Adrenal gland (tissue), 12 donors: ENCODE measurements around the gene HIC2. TPM values are rescaled to one million over a fixed set of nuclear protein-coding genes. Genes with fewer than 3 reads are reported as not detected.

Source experiments
- DNase-seq, 7 donors: peaks; one replicate each; pipeline ENCODE4 v3.0.0-alpha.2; 2019 to 2020
- H3K27ac ChIP-seq, 5 donors: fragments of 200-600 bp; sonication (generic) in 4 of 5; 1 replicate in 3 of 5; 2 replicates in 2 of 5; pipeline versions ENCODE4 v1.5.1 to v1.8.0; 2016 to 2020; ENCODE audit warnings: mild to moderate bottlenecking in 1 of 5
- H3K27me3 ChIP-seq: fragments of 200-600 bp; 2 replicates; pipeline ENCODE4 v1.8.0; 2021
- H3K36me3 ChIP-seq, 2 donors: fragments of 200-600 bp; replicated peaks in 1 of 2; 1 replicate in 1 of 2; 2 replicates in 1 of 2; pipeline versions ENCODE4 v1.5.1 to v1.8.0; 2018 to 2022
- H3K4me1 ChIP-seq, 2 donors: fragments of 200-600 bp; replicated peaks in 1 of 2; 1 replicate in 1 of 2; 2 replicates in 1 of 2; pipeline versions ENCODE4 v1.5.1 to v1.8.0; 2018 to 2021
- H3K4me3 ChIP-seq, 4 donors: fragments of 200-600 bp; sonication (generic) in 3 of 4; one replicate each; pipeline ENCODE4 v1.5.1; 2016 to 2018
- H3K9me3 ChIP-seq, 3 donors: fragments of 200-600 bp; sonication (generic) in 1 of 3; replicated peaks in 1 of 3; 1 replicate in 2 of 3; 2 replicates in 1 of 3; pipeline versions ENCODE4 v1.5.1 to v1.8.0; 2016 to 2021
- POLR2A ChIP-seq, 2 donors: fragments of 450-650 bp; IDR thresholded peaks; one replicate each; pipeline ENCODE4 v1.6.1; 2017; ENCODE audit warnings: antibody characterized with exemption in 2 of 2, mild to moderate bottlenecking in 2 of 2, moderate library complexity in 1 of 2
- WGBS, 4 donors: extraction: QIAGEN DNeasy Blood & Tissue Kit in 2 of 4; methylation state at CpG; one replicate each; pipeline versions ENCODE4 v1.1.5 to v1.1.7; 2013 to 2017; 5-methylcytosine and 5-hydroxymethylcytosine counted together
- intact Hi-C, 2 donors: fragments of 100-400 bp; cut with DNase I; formaldehyde crosslinking; loops; one replicate each; pipeline versions ENCODE4 v1.14.1 to v1.15.0; 2022 to 2023
- polyA plus RNA-seq, 3 donors: library from polyadenylated mRNA; stranded (reverse); fragments of 200-250 nt in 2 of 3; fragments of 350-450 nt in 1 of 3; fragmentation: Illumina TruSeq in 1 of 3; extraction: RNeasy Lipid Tissue Mini Kit (QIAGEN cat#74804) in 1 of 3; gene quantifications; one replicate each; pipeline ENCODE4 v1.2.3, GENCODE V29; 2013 to 2014
- total RNA-seq, 9 donors: library from RNA; depleted of rRNA in 4 of 9; stranded (reverse); fragments of >200 nt in 4 of 9; fragments of 120-200 nt in 1 of 9; fragmentation: NEBNext Ultra II Directional in 1 of 9; extraction: Animal tissue kit (Norgen Biotek cat#: 25700) in 1 of 9; gene quantifications; one replicate each; pipeline versions ENCODE4 v1.1.0 to v1.2.4, GENCODE V29; 2013 to 2023
- TF ChIP-seq, protein P1 (sequence below), 6 experiments: fragments of 450-650 bp in 4 of 6; fragments of 200-600 bp in 2 of 6; sonication (generic) in 1 of 6; IDR thresholded peaks; 1 replicate in 5 of 6; 2 replicates in 1 of 6; pipeline versions ENCODE4 v1.5.1 to v1.8.0; 2016 to 2021; ENCODE audit warnings: antibody characterized with exemption in 6 of 6, mild to moderate bottlenecking in 2 of 6, moderate library complexity in 1 of 6
- donor health status: healthy with polysubstance abuse.
- donor health status: Bipolar disorder and iron deficiency.
- donor health status: DM: yes; HTN: yes; CAD: no.
- donor health status: DM: no; HTN: no; CAD: no.
- donor health status: DM: no; HTN: no; CAD: no.
- donor health status: DM: yes; HTN: yes; CAD: no.

The HIC2 gene
- total and polyA plus RNA-seq, 12 donors: 0.57 to 7.9 (median 2.5) TPM

DNA sequence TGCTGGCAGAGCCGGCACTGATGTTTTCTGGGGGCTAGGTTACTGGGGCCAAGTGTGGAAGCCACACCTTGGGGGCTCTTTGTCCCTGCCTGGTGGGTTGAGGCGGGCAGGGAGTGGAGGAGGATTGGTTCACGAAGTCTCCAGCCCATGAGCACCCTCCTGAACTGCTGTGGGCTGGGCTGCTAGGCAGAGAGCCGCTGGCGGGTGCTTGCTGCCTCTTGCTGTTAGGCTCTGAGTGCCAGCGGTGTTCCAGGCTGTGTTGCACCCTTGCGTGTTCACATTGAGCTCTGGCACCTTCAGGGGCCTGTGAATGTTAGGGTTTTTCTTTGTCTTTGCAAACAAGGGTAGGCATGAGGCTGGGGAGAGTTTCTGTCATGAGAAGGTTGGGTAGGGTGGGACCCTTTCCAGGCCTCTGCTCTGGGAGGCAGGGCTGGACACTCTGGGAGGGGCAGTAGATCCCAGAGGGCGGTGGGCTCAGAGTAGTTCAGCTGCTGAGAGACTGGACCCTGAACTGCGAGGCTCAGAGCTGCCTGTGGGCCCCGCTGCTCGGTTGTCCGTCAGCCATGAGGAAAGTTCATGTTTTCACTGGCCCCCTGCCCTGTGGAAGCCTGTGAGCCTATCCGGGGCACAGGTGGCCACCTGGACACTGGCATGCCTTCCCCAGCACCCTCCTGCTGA, 26.0 kb downstream of the HIC2 start:
- TF ChIP-seq POLR2A (IDR thresholded peaks at IDR 0.05): no peak
- TF ChIP-seq, protein P1, sequence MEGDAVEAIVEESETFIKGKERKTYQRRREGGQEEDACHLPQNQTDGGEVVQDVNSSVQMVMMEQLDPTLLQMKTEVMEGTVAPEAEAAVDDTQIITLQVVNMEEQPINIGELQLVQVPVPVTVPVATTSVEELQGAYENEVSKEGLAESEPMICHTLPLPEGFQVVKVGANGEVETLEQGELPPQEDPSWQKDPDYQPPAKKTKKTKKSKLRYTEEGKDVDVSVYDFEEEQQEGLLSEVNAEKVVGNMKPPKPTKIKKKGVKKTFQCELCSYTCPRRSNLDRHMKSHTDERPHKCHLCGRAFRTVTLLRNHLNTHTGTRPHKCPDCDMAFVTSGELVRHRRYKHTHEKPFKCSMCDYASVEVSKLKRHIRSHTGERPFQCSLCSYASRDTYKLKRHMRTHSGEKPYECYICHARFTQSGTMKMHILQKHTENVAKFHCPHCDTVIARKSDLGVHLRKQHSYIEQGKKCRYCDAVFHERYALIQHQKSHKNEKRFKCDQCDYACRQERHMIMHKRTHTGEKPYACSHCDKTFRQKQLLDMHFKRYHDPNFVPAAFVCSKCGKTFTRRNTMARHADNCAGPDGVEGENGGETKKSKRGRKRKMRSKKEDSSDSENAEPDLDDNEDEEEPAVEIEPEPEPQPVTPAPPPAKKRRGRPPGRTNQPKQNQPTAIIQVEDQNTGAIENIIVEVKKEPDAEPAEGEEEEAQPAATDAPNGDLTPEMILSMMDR (IDR thresholded peaks at IDR 0.05): no peak
- H3K27ac ChIP-seq: no peak overlapping the region
- 80 to 98% (median 92%) methylated on average over 1 to 13 of the region's 13 CpGs for WGBS, 4 donors
- no peaks in the 10 kb centered on the region for H3K9me3 ChIP-seq
- H3K27me3 ChIP-seq: no peaks in the 10 kb centered on the region
- H3K4me3 ChIP-seq: no peak overlapping the region
- peaks cover 0 to 25% of the 10 kb centered on the region in 2 donors for H3K36me3 ChIP-seq
- DNase-seq: peak in 3 of 7 donors; percentile 7 to 44 (median 18)
- intact Hi-C loops: no loop called here
- no peaks in the 10 kb centered on the region for H3K4me1 ChIP-seq

DNA sequence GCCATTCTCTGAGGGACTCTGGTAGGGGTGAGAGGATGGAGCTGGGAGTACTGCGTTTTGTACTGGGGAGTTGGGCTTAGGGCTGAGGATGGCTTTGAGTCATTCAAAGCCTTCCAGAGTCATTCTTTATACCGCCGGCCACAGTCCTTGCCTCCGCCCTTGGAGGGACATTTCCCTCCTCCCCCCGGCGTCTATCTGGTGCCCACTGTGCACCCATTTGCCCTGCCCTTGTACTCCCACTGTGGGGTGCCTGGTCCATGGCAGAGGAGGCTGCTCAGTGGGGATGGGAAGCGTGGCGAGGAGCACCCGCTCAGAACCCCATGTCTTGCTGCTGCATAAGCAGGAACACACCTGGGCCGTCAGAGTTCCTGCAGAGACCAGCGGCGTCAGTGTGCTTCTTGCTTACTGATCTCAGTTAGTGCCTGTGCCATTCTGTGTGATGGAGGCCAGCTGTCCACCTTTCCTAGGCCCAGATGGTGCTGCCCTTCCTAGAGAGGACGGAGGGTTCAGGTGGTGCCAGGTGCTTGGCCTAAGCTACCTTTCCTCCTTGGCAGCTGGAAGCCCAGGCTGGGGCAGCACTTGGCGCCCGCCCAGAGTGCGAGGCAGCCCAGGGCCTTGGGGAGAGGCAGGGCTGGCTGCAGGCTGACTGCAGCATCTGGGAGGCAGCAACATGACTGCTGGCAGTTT, 26.7 kb downstream of the HIC2 start:
- WGBS, 4 donors: 90 to 94% (median 91%) methylated on average over 9 to 16 of the region's 16 CpGs
- intact Hi-C loops: no loop called here
- Histone ChIP-seq H3K4me3 (no peak overlapping the region), H3K27ac (no peak overlapping the region), H3K36me3 (peaks cover 0 to 25% of the 10 kb centered on the region in 2 donors), H3K9me3 (no peaks in the 10 kb centered on the region), H3K27me3 (no peaks in the 10 kb centered on the region), H3K4me1 (no peaks in the 10 kb centered on the region)
- no peak for TF ChIP-seq POLR2A (IDR thresholded peaks at IDR 0.05)
- TF ChIP-seq, protein P1 (IDR thresholded peaks at IDR 0.05): no peak
- DNase-seq: peak in 2 of 7 donors; percentile 13 to 37

DNA sequence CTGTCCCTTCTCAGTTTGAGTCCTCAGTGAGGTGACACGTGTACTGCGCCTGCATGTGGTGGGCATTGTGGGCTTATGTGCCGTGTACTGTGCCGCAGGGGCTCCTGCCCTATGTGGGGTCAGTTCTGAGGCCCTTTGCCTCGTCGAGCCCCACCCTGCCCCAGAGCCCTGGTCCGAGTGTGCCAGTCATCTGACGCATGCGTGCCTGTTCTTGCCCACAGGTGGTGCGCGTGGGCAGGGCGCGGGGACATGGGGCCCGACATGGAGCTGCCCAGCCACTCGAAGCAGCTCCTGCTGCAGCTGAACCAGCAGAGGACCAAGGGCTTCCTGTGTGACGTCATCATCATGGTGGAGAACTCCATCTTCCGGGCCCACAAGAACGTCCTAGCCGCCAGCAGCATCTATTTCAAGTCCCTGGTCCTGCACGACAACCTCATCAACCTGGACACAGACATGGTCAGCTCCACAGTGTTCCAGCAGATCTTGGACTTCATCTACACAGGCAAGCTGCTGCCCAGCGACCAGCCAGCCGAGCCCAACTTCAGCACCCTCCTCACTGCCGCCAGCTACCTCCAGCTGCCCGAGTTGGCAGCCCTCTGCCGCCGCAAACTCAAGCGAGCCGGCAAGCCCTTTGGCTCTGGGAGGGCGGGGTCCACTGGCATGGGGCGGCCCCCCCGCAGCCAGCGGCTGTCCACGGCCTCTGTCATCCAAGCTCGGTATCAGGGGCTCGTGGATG, 27.7 kb downstream of the HIC2 start:
- no peaks in the 10 kb centered on the region for H3K27me3 ChIP-seq
- DNase-seq: peak in 2 of 7 donors; percentile 11 to 41
- peaks cover 0 to 25% of the 10 kb centered on the region in 2 donors for H3K36me3 ChIP-seq
- H3K4me3 ChIP-seq: no peak overlapping the region
- intact Hi-C loops: no loop called here
- WGBS, 4 donors: 95 to 97% (median 95%) methylated on average over 6 to 35 of the region's 35 CpGs
- H3K27ac ChIP-seq: no peak overlapping the region
- H3K9me3 ChIP-seq: no peaks in the 10 kb centered on the region
- TF ChIP-seq, protein P1 (IDR thresholded peaks at IDR 0.05): no peak
- TF ChIP-seq POLR2A (IDR thresholded peaks at IDR 0.05): no peak
- H3K4me1 ChIP-seq: no peaks in the 10 kb centered on the region
